ENCODE data around the gene ITIH6.
"Not testable (repeated sequence)": the region's sequence is repeated elsewhere in the genome, so short reads cannot be mapped to it uniquely, and the experiment has no call there.

Gene ITIH6

DNA sequence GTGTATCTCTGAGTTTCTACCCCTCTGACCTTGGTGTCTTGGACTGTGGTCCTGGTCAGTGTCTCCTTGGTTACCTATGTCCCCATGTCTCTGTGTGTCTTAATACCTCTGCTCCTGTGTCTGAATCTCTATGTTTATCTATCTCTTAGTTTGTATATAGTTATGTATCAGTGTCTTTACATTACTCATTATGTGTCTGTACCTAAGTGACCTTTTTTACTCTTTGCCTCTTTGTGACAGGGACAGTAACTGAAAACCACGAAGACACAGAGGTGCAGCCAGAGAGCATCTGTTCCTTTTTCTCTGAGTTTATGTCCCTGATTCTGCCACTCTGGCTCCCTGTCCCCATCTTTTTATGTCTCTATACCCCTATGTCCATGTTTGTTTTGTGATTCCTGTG lies 49.4 kb downstream of the ITIH6 start:
- TF ChIP-seq, protein P1, sequence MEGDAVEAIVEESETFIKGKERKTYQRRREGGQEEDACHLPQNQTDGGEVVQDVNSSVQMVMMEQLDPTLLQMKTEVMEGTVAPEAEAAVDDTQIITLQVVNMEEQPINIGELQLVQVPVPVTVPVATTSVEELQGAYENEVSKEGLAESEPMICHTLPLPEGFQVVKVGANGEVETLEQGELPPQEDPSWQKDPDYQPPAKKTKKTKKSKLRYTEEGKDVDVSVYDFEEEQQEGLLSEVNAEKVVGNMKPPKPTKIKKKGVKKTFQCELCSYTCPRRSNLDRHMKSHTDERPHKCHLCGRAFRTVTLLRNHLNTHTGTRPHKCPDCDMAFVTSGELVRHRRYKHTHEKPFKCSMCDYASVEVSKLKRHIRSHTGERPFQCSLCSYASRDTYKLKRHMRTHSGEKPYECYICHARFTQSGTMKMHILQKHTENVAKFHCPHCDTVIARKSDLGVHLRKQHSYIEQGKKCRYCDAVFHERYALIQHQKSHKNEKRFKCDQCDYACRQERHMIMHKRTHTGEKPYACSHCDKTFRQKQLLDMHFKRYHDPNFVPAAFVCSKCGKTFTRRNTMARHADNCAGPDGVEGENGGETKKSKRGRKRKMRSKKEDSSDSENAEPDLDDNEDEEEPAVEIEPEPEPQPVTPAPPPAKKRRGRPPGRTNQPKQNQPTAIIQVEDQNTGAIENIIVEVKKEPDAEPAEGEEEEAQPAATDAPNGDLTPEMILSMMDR (IDR thresholded peaks at IDR 0.05; ENCODE audit: insufficient read depth, low read length, poor library complexity, severe bottlenecking) = no peak
- Histone ChIP-seq H3K36me3 (ENCODE audit: control insufficient read depth, insufficient read depth, low read length) (no peaks in the 10 kb centered on the region), H3K4me3 (replicated peaks; ENCODE audit: low read depth, low read length) (no peak overlapping the region), H3K27me3 (replicated peaks; ENCODE audit: control insufficient read depth, insufficient read depth, low read length) (no peaks in the 10 kb centered on the region)
- DNase-seq (ENCODE audit: extremely low read depth, insufficient read length) = no peak

DNA sequence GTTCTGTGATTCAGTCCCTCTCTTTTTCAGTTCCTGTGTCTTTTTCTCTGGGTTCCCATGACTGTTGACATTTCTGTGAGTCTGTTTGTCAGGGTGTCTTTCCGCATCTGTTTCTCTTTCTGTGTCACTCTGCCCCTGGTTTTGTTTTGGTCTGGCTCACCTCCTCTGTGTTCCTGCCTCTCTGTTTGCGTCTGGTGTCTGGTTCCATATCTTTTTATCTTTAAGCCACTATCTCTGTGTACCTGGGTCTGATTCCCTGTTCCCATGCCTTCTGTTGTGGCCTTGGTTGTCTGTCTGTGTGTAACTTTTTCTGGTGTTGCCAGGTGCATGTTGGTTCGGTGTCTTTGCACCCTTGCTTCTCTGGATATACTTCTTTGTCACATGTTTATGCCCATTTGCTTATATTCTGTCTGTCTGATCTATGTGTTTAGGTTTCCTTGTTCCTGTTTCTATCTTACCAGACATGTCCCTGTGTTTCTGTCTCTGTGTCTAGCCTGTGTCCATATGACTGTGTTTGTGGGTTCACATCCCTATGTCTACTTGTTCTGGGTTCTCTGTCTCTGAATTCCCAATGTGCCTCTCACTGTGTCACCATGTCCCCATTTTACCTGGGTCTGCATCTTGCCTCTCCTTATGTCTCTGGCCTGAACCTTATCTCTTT lies 50.2 kb downstream of the ITIH6 start:
- no peak overlapping the region for H3K4me3 ChIP-seq (replicated peaks; ENCODE audit: low read depth, low read length)
- H3K27me3 ChIP-seq (replicated peaks; ENCODE audit: control insufficient read depth, insufficient read depth, low read length) = no peaks in the 10 kb centered on the region
- TF ChIP-seq, protein P1 (IDR thresholded peaks at IDR 0.05; ENCODE audit: insufficient read depth, low read length, poor library complexity, severe bottlenecking) = no peak
- no peak for DNase-seq (ENCODE audit: extremely low read depth, insufficient read length)
- H3K36me3 ChIP-seq (ENCODE audit: control insufficient read depth, insufficient read depth, low read length) = no peaks in the 10 kb centered on the region

DNA sequence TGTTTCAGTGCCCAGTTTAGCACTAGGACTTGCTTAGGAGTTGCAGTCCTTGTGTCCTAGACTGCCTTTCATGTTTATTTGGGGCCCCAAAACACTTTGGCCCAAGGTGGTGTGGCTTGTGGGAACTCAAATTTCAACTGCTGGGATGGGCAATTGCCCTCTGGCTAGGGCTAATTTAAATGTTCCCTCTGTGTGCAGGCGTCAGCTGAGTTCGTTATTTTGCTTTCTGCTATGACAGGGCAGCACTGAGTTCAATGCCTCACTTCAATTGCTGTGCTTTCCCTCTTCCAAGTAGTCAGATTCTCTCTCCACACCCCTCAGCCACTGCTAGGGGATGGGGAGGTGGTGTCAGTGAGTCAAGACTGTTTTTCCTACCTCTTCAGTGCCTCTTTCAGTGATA lies 51.1 kb downstream of the ITIH6 start:
- Histone ChIP-seq H3K36me3 (ENCODE audit: control insufficient read depth, insufficient read depth, low read length) (no peaks in the 10 kb centered on the region), H3K27me3 (replicated peaks; ENCODE audit: control insufficient read depth, insufficient read depth, low read length) (no peaks in the 10 kb centered on the region), H3K4me3 (replicated peaks; ENCODE audit: low read depth, low read length) (no peak overlapping the region)
- TF ChIP-seq, protein P1 (IDR thresholded peaks at IDR 0.05; ENCODE audit: insufficient read depth, low read length, poor library complexity, severe bottlenecking) = no peak
- no peak for DNase-seq (ENCODE audit: extremely low read depth, insufficient read length)

DNA sequence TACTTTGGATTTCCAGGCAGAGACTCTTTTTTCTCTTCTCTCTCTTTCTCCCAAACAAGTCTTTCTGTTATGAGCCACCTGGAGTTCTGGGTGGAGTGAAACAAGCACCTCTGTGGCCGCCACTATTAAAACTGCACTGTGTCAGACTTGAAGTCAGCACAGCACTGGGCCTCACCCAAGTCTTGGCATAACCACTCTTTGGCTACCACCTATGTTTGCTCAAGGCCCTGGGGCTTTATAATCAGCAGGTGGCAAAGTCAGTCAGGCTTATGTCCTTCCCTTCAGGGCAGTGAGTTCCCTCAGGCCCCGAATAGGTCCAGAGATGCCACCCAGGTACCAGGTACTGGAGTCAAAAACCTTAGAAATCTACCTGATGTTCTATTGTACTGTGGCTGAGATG lies 52.4 kb downstream of the ITIH6 start:
- DNase-seq (ENCODE audit: extremely low read depth, insufficient read length) = no peak
- Histone ChIP-seq H3K4me3 (replicated peaks; ENCODE audit: low read depth, low read length) (no peak overlapping the region), H3K36me3 (ENCODE audit: control insufficient read depth, insufficient read depth, low read length) (no peaks in the 10 kb centered on the region), H3K27me3 (replicated peaks; ENCODE audit: control insufficient read depth, insufficient read depth, low read length) (no peaks in the 10 kb centered on the region)
- TF ChIP-seq, protein P1 (IDR thresholded peaks at IDR 0.05; ENCODE audit: insufficient read depth, low read length, poor library complexity, severe bottlenecking) = no peak

DNA sequence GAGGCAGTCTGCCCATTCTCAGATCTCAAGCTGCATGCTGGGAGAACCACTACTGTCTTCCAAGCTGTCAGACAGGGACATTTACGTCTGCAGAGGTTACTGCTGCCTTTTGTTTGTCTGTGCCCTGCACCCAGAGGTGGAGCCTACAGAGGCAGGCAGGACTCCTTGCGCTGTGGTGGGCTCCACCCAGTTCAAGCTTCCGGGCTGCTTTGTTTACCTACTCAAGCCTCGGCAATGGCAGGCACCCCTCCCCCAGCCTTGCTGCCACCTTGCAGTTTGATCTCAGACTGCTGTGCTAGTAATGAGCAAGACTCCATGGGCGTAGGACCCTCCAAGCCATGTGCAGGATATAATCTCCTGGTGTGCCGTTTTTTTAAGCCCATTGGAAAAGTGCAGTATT lies 59.5 kb downstream of the ITIH6 start:
- H3K36me3 ChIP-seq (ENCODE audit: control insufficient read depth, insufficient read depth, low read length); H3K27me3 ChIP-seq (replicated peaks; ENCODE audit: control insufficient read depth, insufficient read depth, low read length); H3K4me3 ChIP-seq (replicated peaks; ENCODE audit: low read depth, low read length); DNase-seq (ENCODE audit: extremely low read depth, insufficient read length): not testable (repeated sequence)

DNA sequence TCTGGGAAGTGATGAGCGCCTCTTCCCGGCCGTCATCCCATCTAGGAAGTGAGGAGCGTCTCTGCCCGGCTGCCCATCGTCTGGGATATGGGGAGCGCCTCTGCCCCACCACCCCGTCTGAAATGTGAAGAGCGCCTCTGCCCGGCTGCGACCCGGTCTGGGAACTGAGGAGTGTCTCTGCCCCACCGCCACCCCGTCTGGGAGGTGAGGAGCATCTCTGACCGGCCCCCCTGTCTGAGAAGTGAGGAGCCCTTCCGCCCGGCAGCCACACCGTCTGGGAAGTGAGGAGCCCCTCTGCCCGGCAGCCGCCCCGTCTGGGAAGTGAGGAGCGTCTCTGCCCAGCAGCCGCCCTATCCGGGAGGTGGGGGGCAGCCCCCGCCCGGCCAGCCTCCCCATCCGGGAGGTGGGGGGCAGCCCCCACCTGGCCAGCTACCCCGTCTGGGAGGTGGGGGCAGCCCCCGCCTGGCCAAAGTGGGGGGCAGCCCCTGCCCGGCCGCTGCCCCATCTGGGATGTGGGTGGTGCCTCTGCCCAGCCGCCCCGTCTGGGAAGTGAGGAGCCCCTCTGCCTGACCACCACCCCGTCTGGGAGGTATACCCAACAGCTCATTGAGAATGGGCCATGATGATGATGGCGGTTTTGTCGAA lies 61.6 kb downstream of the ITIH6 start:
- H3K36me3 ChIP-seq (ENCODE audit: control insufficient read depth, insufficient read depth, low read length); H3K27me3 ChIP-seq (replicated peaks; ENCODE audit: control insufficient read depth, insufficient read depth, low read length); H3K4me3 ChIP-seq (replicated peaks; ENCODE audit: low read depth, low read length); DNase-seq (ENCODE audit: extremely low read depth, insufficient read length): not testable (repeated sequence)
